Mucosa of descending colon (tissue), 3 donors: ENCODE results near the gene NCAPG2. TPM values are rescaled to one million over a fixed set of nuclear protein-coding genes. Genes with fewer than 3 reads are reported as not detected.
"Not testable (repeated sequence)": the region's sequence is repeated elsewhere in the genome, so short reads cannot be mapped to it uniquely, and the experiment has no call there.

ENCODE experiments used
- ATAC-seq: fragments of 200-7000 bp; cut with Tn5 transposase; one replicate; pipeline ENCODE4 v1.9.1; 2020; ENCODE audit warnings: mild to moderate bottlenecking, moderate library complexity
- DNase-seq, 3 donors: peaks; one replicate each; pipeline ENCODE4 v3.0.0-alpha.2; 2020
- H3K36me3 ChIP-seq: fragments of 200-600 bp; one replicate; pipeline ENCODE4 v1.8.0; 2021; ENCODE audit warnings: low read depth, mild to moderate bottlenecking
- H3K4me1 ChIP-seq: fragments of 200-600 bp; one replicate; pipeline ENCODE4 v1.8.0; 2021; ENCODE audit warnings: low read depth, mild to moderate bottlenecking
- H3K4me3 ChIP-seq: fragments of 200-600 bp; one replicate; pipeline ENCODE4 v1.8.0; 2021; ENCODE audit warnings: mild to moderate bottlenecking
- H3K9me3 ChIP-seq: fragments of 200-600 bp; one replicate; pipeline ENCODE4 v1.8.0; 2021; ENCODE audit warnings: mild to moderate bottlenecking
- intact Hi-C, 2 donors: fragments of 100-400 bp; cut with DNase I in 1 of 2; cut with micrococcal nuclease in 1 of 2; formaldehyde crosslinking; loops; one replicate each; pipeline versions ENCODE4 v1.11.0 to v1.11.1; 2022; cut with DNase I, micrococcal nuclease
- total RNA-seq, 3 donors: library from RNA; stranded (reverse); fragmentation: NEBNext Ultra II Directional in 2 of 3; extraction: Animal tissue kit (Norgen Biotek cat#: 25700) in 2 of 3; gene quantifications; one replicate each; pipeline versions ENCODE4 v1.2.1 to v1.2.4, GENCODE V29; 2021 to 2023
- TF ChIP-seq, protein P1 (sequence below): fragments of 200-600 bp; IDR thresholded peaks from one replicate; pipeline ENCODE4 v1.8.0; 2022; ENCODE audit warnings: antibody characterized with exemption, mild to moderate bottlenecking
- donor health status: DM: no; HTN: no; CAD: no; lungs with moderate emphysema.
- donor health status: DM: no; HTN: no; CAD: no.
- donor health status: DM: no; HTN: yes; CAD: no.

Gene NCAPG2
- total RNA-seq, 3 donors from 2014 or later, result 8.1 to 25.0 (median 8.9) TPM

DNA sequence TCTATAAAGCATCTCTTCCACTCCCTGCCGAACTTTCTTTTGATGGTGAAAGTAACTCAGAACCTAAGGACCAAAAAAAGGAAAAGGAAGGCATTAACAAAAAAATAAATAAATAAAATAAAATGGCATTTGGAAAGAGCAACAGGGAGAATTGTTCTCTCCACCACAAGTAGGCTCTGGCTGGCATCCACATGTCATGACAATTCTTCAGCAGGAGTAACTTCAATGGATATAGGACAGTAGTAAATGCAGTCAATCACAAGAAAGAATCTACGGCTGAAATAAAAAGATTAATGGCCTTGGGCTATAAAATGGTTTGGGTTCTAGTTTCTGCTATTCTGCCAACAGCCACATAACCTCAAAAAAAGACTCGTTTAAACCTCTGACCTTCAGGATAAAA, 23.9 kb downstream of the NCAPG2 start:
- ATAC-seq (no peak), DNase-seq (no peak)
- H3K9me3 ChIP-seq, result no peaks in the 10 kb centered on the region
- H3K4me3 ChIP-seq, result no peak overlapping the region
- intact Hi-C loops, result no loop called here
- no peaks in the 10 kb centered on the region for H3K36me3 ChIP-seq
- TF ChIP-seq, protein P1, sequence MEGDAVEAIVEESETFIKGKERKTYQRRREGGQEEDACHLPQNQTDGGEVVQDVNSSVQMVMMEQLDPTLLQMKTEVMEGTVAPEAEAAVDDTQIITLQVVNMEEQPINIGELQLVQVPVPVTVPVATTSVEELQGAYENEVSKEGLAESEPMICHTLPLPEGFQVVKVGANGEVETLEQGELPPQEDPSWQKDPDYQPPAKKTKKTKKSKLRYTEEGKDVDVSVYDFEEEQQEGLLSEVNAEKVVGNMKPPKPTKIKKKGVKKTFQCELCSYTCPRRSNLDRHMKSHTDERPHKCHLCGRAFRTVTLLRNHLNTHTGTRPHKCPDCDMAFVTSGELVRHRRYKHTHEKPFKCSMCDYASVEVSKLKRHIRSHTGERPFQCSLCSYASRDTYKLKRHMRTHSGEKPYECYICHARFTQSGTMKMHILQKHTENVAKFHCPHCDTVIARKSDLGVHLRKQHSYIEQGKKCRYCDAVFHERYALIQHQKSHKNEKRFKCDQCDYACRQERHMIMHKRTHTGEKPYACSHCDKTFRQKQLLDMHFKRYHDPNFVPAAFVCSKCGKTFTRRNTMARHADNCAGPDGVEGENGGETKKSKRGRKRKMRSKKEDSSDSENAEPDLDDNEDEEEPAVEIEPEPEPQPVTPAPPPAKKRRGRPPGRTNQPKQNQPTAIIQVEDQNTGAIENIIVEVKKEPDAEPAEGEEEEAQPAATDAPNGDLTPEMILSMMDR, result no peak
- no peaks in the 10 kb centered on the region for H3K4me1 ChIP-seq

DNA sequence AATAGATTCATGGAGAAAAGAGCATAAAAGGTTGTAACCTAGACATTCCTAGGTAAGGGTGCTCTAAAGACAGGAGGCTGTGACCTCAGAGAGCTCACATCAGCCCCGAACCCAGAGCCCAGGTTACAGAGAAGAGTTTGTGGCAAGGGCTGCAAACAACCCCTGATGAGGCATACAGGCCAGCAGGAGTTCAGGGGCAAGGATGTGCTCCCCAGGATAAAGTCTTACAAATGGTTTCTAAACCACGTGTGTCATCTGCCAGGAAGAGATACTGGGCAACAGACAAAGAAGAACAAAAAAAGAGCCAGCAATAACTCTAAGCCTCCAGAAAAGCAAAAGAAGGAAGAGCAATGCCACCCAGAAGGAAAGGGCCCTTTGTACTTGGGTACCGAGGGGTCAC, 27.7 kb downstream of the NCAPG2 start:
- TF ChIP-seq, protein P1, result no peak
- ATAC-seq, result no peak
- intact Hi-C loops, result no loop called here
- DNase-seq, result no peak
- no peaks in the 10 kb centered on the region for H3K9me3 ChIP-seq
- no peaks in the 10 kb centered on the region for H3K4me1 ChIP-seq
- H3K4me3 ChIP-seq, result no peak overlapping the region
- no peaks in the 10 kb centered on the region for H3K36me3 ChIP-seq

DNA sequence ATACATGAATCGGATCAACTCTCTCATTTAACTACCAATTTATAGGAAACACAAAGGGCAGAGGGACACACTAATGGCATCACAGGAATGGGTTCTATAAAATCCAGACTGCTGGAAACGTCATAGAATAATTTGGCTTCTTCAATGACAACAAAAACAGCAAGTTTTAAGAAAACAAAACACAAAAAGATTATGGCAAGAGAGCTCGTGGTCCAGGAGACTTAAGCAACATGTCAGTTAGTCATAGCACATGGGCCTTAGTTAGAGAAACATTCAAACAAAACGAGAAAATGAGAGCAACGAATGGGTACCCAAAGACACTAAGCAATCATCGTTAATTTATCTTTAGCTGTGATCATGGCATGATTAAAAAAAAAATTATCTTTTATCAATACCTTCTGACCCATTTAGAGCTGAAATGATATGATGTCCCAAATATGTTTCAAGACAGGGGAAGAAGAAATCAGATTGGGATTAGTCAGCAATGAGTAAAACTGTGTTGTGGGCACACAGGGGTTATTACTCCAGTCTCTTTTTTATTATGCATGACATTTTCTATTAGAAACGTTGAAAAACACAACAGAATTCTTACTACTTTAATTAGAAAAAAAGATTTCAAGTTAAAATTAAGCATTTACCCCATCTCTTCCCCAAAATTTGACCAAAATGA, 28.3 kb downstream of the NCAPG2 start:
- TF ChIP-seq, protein P1, result no peak
- intact Hi-C loops, result no loop called here
- DNase-seq, result no peak
- Histone ChIP-seq H3K9me3 (no peaks in the 10 kb centered on the region), H3K36me3 (no peaks in the 10 kb centered on the region), H3K4me1 (no peaks in the 10 kb centered on the region), H3K4me3 (no peak overlapping the region)
- ATAC-seq, result no peak

DNA sequence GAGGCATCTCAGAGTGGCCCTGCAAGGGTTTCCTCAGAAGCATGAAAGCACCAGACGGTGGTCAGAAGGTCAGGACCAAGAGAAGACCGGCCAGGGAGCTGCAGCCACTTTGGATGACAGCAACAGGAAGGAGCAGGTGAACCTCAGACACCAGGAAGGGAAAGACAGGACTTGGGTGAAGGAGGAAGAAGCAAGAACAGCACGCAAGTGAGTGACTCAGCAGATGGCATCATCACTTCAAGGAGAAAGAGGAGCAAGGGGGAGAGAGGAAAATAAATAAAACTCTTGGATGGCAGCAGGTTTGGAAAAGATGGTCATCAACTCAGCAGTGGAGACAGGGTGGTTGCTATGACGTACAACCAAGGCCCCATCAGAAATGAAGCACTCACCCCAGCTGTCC, 31.6 kb downstream of the NCAPG2 start:
- no peak for ATAC-seq
- TF ChIP-seq, protein P1, result no peak
- intact Hi-C loops, result no loop called here
- Histone ChIP-seq H3K9me3 (no peaks in the 10 kb centered on the region), H3K4me1 (no peaks in the 10 kb centered on the region), H3K36me3 (no peaks in the 10 kb centered on the region), H3K4me3 (no peak overlapping the region)
- DNase-seq, result no peak

DNA sequence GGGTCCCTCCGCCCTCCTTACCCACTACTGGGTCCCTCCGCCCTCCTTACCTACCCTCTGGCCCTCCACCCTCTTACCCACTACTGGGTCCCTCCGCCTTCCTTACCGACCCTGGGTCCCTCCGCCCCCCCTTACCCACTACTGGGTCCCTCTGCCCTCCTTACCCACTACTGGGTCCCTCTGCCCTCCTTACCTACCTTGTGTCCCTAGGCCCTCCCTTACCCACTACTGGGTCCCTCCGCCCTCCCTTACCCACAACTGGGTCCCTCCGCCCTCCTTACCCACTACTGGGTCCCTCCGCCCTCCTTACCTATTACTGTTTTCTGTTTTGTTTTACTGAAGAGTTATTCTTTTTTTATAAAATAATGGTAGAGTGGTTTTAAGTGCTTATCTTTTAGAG, 36.5 kb downstream of the NCAPG2 start:
- DNase-seq, ATAC-seq, H3K9me3 ChIP-seq, H3K4me1 ChIP-seq, H3K36me3 ChIP-seq, intact Hi-C loops, H3K4me3 ChIP-seq: not testable (repeated sequence)

DNA sequence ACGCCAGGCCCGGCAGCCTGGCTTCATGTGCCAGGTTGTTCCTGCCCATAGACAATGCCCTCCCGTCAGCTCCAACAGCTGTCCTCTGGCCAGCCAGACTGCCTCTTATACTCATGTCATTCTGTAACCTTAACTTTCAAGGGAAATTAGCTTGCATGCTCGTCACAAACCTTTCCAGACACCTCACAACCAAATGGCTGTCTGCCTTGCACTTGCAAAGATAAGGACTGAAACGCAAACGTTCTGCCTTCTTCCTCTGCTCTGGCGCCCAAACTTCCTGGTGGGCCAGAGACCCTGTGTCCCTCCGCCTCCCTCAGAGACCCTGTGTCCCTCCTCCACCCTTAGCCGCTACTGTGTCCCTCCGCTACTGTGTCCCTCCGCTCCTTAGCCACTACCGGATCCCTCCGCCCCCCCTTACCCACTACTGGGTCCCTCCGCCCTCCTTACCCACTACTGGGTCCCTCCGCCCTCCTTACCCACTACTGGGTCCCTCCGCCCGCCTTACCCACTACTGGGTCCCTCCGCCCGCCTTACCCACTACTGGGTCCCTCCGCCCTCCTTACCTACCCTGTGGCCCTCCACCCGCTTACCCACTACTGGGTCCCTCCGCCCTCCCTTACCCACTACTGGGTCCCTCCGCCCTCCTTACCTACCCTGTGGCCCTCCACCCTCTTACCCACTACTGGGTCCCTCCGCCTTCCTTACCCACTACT, 37.5 kb downstream of the NCAPG2 start:
- H3K36me3 ChIP-seq, intact Hi-C loops, ATAC-seq, DNase-seq, H3K4me1 ChIP-seq, H3K9me3 ChIP-seq, H3K4me3 ChIP-seq: not testable (repeated sequence)
